HG03196 (cell line): ENCODE results near the gene ELAVL4.
"Not testable (repeated sequence)": the region's sequence is repeated elsewhere in the genome, so short reads cannot be mapped to it uniquely, and the experiment has no call there.

ENCODE experiments used
- ATAC-seq: cut with Tn5 transposase; IDR thresholded peaks from one replicate; pipeline ENCODE4 v1.9.1; 2021; ENCODE audit not compliant: unreplicated experiment

The ELAVL4 gene

DNA sequence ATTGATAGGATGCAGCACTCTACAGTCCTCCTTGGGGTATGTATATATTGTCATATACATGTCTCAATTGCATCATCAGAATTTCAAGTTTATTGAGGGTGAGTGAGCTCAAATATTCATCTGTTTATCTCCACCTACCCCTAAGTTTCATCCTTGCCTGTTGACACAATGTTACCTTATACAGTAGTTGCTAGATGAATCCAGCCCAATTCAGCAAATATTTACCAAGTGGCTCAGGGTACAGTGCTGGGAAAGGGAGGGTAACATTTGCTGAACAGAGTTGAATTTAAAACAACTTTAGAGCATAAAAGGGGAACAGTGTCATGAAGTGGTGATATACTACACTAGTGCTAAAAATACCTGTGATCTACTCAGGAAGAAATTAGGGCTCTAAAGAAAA lies 14.4 kb downstream of the ELAVL4 start:
- ATAC-seq = no peak

DNA sequence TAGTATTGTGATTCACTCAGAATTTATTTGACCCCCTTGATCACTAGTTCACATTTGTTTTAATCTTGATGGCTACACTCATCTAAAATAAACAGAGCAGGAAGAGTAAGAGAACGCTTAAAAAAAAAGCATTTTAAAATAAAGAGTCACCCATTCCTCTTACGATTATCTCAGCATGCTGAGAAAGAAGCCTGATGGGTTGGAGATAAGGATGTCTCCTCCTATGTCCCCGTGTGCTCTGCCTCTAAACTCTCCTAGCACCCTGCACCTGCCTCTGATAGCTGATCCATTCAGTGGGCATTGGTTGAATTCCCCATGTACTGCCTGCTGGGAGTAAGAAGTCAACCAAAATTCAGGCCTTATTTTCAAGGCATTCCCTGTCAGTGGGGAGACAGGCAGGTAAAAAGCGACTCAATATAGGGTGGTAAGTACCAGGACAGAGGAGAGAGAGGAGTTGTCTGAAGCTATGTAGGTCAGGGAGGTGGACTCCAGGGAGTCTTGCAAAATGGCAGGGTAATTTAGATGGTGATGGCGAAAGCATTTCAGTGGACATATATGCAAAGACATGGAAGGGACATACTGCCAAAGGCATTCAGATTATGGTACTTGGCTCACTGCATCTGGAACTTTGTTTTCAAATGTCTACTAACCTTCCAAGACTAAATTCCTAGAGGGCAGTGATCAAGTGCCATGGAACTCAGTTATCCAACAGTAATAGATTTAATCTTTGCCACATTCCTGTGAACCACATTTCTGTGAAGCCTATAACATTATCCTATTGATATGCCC lies 18.4 kb downstream of the ELAVL4 start:
- no peak for ATAC-seq

DNA sequence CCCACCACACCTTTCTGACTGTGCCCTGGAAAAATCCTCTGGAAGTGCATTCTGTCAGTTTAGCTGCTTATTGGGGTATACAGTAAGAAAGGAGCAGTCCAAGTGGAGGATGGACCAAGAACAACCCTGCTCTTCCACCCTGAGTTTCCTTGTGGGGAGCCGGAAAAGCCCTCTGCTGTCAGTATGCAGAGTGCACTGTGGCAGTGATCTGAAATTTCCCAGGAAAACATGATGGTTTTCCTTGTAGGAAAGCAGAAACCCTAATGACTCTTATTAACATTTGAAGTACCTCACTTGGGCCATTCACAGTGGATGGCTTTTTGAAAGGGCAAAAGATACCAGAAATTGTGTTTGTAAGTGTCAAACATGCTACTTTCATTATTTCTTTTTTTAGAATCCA lies 20.5 kb downstream of the ELAVL4 start:
- ATAC-seq = no peak

DNA sequence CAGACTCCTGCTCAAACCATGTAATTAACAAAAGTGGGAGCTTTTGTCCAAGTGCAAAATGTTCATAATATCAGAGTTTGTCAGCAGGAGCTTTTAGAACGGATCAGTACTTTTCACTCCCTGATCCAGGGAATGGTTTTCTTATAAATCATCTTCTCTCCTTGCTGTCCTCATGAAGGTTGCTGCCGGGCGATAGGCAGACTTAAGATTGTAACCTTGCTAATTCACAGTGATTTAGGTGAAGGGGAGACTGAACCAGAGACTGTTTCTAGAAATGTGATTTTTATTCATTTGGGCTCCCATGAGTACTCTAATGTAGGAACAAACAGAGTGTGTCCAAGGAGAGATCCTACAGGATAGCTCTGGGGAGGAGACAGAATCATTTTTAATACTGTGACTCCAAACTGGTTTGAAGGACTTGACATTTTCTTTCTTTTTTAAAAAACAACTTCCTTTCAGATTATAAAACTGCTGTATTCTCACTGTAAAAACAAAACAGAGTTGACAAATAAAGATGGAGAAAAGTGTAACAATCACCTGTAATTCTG lies 23.7 kb downstream of the ELAVL4 start:
- ATAC-seq = no peak

DNA sequence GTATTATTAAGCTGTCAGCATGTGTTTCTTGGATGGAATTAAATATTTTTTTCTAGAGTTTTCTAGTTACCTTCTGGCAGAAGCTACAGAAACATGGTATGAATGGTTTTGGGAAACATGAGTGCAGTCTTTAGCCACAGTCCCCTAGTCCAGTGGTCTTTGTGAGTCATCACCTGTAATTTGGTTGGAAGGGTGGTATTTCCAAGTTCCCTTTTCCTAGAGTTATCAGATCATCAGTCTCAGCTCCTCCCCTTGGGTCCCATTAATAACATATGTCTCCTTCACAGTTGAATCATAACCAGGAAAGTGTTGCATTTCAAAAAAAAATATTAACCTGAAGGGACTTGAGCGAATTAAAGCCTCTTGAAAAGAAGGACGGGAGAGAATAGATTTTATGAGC lies 27.0 kb downstream of the ELAVL4 start:
- ATAC-seq = no peak

DNA sequence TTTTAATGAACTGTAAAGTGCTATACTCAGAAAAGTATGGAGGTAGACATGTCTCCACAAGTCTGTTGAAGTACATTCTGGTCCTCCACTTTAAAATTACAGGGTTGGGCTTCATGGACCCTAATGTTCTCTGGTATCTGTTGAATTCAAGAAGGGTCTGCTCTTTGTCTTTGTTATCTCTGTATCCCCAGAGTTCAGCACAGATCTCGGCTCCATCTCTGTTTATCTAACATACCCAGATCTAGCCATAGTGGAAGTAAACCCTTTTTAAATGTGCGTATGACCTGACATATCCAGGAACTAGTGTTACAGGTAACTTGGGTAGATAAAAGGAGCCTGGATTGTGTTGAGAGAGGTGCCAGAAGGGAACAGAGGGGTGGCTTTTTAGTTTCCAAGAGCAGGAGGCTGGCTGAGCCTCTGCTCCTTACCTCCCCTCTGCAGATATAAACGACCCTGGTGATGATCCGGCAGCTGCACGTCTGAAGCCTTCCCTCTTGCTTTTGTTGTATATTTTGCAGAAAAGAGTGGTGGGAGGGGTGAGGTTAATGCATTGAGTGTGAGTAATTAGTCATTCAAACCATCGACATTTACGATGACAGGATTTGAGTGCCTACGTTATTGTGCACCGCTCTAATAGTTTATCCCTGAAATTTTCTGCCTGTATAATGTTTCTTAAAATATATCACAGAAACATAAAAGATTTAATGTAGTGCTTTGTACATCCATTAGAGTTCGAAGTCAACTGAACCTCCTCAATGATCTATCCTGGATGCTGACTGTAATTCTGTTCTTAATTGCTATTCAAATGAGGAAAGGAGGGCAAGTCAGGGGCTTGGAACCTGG lies 30.8 kb downstream of the ELAVL4 start:
- no peak for ATAC-seq

DNA sequence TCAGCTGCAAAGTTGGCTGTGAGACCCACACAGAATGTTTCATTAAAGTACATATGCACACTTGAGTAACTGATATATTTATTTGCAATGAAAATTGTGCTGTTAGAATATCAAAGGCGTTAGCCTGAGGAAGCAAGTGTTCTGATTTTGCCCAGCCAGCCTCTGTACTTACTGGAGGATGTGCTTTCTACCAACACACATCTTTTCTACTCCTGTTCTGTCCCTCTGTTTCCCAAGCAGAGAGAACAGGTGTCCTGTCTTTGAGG lies 31.4 kb downstream of the ELAVL4 start:
- ATAC-seq = no peak

DNA sequence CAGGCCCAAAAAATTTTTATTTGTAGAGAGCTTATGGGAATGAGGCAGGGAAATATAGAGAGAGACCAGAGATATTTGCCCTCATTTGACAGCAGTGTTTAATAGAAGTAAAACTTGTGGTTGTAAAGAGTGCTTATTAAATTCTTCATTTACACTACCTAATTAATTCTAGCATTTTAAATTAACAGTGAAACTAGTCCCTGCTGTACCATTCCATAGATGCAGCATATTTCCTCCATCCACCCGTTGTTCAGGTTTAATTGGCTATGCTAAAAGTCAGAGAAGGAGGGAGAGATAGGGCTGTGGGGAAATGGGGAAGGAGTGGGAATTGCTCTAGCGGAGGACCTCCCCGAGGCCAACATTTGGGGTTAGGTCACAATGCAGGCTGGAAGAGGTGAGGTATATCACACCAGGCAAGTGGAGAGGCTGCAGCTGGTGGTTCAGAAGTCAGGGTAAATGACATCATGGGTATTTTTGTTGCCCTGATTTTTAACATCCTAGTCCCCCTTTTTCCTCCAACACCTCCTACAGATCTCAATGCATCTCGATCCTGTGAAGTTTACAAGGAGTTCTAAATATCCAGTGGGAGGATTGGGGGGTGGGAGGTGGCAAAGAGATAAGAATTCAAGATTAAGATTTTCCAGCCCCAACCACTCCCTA lies 38.6 kb downstream of the ELAVL4 start:
- ATAC-seq = no peak

DNA sequence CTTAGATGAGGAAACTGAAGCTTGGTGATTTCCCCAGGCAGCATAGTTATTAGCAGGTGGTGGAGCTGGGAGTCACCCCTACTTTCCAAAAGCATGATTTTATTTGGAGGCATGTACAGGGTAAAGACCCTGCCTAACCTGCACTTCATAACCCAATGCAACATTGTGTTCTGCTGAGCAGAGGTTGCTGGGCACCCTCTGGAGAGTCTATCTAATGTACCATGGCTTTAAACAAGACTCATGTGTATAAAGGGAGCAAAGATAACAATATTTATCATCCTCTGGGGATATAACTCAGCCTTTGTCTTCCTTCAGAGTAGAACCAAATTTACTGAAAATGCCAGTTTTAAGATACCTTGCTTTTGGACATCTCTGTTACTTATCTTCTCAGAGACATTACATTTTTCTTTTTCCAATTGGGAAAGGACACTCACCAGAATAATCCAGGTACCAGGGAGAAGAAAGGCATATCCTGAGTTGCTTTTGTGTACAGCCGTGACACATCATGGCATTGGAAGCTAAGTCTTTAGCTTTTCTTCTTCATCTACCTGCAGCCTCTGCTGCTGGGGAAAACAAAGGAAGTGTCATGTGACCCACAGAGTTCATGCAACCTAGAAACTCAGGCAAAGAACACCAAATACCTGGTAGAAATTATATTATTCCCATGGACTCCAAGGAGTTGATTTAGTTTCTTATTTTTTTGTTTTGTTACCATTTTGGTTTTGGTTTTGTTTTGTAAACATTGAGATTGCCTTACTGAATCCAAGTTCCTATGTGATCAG lies 39.6 kb downstream of the ELAVL4 start:
- ATAC-seq = no peak

DNA sequence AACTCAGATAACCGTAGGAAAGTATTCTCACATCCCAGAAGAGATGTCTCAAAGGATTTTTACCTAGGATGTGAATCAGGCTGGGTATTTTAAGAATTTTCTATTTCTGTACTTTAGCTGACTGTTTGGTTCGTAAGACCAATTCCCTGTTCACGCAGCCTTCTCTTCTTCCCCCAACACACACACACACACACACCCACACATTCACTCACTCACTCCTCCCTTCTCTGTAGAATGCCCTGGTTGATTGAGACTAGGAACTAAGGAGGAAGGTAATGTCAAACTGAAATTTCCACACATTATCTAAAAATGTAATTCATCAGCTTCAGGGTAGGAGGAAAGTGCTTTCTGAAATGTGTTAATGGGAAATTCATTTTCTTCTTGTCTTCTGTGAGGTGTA lies 43.5 kb downstream of the ELAVL4 start:
- no peak for ATAC-seq

DNA sequence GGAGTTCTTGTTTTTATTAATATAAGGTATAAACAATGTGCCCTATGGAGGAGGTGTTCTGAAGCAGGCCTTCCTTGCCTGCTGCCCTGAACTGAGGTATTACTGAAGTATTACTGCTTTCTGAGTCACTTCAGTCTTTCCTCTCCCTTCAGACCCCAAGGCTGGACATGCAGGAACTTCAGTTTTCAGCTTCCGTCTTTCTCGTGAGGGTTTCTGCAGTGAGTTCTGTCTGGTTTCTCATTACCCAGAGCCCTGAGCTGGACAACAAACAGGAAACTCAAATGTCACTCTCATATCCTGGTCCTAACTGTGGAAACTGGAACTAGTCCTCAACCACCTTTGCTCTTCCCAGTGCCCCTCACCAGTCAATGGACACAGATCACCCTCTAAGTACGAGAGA lies 46.8 kb downstream of the ELAVL4 start:
- no peak for ATAC-seq

DNA sequence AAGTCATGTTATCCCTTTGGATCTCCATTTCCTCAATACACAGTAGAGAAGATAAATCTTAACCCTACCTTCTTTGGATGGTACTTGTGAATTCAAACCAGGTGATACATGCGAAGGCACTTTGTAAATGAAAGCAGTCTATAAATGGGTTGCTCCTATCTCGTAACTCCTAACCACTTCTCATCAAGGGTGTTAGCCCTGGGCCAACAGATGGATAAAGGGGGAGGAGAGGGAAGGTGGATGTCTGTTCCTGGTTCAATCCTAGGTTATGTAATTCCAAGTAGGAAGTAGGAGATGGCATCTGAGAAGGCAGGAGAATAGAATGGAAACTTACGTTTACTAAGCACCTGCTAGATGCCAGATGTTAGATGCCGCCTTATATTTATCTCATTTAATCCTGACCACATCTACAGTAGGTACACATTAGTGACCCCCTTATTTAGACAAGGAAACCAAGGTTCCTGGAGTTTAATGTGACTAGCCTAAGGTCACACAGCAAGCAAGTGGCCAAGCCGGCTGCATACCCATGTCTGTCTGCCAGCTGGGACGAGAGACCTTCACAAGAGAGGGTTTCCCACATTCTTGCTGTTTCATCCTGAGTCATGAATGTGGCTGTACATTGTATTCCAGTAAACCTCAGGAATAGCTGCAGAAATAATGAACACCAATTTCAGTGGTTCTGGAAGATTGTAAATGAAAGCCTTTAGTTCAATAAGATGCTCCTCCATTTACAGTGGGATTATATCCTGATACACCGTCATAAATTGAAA lies 47.7 kb downstream of the ELAVL4 start:
- no peak for ATAC-seq

DNA sequence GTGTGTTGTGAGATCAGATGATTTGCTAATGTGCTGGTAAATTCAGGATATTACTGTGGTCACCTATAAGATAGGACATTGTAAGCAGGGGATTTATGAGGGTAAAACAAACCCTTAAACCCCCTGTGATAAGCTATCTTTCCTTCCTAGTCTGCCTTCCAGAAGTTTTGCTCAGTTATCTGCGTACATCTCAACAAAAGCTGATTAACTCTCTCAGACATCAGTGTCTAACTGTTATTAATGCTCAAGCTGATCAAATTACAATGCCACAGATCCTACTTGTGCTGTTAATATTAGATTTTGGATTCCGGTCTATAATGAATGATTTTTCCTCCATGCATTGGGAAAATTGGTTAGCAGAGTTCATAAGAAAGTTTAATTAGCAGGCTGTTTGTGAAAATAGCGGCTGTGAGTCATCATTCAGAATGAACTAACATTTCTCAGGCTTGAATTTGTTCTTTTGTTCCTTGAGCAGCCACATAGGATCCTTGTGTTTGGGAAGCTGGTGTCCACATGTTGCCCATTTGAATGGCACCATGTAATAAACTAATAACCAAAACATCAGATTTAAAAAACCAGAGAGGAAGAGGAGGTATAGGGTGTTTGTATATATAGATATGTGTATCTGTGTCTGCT lies 48.7 kb downstream of the ELAVL4 start:
- ATAC-seq = no peak

DNA sequence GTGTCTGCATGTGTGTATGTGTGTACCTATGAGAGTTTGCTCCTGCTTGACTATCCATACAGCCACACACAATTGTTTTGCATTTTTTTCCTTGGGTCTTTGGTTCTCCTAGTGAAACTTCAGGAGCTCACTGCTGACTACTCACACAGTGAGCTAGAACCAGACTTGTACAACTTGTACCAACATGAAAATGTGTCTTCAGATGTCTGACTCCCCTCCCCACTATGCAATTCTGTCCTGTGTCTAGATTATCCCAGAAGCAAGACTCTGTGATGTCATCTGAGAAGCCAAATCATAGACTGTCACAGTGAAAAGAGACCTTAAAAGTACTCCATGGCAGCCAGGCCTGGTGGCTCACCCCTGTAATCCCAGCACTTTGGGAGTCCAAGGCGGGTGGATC lies 49.7 kb downstream of the ELAVL4 start:
- no peak for ATAC-seq

DNA sequence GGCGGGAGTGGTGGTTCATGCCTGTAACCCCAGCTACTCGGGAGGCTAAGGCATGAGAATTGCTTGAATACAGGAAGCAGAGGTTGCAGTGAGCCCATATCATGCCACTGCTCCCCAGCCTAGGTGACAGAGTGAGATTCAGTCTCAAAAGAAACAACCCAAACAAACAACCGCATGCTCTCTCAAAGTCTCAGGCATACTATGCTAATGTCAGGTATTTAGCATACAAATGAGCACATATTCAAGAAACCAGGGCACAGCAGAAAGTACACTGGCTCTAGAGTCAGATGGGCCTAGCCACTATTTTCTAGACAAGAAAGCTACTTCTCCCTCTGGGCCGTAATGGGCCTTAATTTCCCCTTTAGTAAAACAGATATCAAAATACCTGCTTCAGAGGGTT lies 55.0 kb downstream of the ELAVL4 start:
- ATAC-seq = no peak

DNA sequence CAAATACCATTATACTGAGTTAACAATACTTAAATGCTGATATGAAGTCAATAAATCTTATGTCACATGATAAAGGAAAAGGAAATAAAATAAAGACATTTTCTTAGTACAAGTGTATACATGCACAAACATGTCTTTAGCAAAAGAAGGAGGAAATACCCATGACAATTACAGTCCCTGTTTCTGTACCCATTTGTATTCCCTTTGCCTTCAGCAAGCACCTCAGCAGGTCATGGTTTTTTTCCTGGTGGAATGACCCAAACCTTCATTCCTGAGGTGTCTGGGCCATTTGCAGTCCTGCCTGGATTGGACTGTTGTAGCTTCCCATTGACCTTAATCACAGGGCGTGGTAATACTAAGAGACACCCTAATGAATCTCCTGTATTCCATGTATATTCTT lies 57.6 kb downstream of the ELAVL4 start:
- ATAC-seq = not testable (repeated sequence)

DNA sequence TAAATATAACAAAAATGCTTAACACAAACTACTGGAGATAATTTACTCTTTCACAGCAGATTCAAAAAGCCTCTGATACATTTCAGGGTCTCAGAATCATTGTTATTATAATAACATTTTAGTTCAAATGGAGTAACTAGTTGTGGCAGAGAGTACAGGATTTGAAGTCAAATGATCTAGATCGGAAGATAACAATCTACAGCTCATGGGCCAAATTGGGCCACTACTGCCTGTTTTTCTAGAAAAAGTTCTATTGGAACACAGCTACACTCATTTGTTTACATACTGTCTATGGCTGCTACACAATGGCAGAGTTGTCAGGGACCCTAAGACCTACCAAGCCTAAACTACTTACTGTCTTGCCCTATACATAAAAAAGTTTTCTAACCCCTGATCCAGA lies 63.6 kb downstream of the ELAVL4 start:
- no peak for ATAC-seq

DNA sequence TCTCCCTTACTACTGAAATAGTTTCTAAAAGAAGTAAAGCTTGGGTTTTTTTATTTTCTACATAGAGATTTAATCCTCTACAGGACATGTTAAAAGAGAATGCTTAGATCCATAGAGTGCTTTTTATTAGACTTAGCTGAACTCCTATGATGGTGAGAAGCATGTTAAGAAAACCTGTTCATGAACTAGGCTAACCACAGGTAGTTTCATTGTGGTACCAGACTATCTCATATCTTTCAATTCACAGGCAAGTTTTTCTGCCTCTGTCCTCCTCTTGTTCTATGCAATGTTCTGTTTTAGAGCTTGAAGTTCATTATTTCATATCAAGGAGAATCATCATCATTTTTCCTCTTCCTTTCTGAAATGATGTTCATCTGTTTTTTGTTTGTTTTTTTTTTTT lies 65.4 kb downstream of the ELAVL4 start:
- ATAC-seq = no peak

DNA sequence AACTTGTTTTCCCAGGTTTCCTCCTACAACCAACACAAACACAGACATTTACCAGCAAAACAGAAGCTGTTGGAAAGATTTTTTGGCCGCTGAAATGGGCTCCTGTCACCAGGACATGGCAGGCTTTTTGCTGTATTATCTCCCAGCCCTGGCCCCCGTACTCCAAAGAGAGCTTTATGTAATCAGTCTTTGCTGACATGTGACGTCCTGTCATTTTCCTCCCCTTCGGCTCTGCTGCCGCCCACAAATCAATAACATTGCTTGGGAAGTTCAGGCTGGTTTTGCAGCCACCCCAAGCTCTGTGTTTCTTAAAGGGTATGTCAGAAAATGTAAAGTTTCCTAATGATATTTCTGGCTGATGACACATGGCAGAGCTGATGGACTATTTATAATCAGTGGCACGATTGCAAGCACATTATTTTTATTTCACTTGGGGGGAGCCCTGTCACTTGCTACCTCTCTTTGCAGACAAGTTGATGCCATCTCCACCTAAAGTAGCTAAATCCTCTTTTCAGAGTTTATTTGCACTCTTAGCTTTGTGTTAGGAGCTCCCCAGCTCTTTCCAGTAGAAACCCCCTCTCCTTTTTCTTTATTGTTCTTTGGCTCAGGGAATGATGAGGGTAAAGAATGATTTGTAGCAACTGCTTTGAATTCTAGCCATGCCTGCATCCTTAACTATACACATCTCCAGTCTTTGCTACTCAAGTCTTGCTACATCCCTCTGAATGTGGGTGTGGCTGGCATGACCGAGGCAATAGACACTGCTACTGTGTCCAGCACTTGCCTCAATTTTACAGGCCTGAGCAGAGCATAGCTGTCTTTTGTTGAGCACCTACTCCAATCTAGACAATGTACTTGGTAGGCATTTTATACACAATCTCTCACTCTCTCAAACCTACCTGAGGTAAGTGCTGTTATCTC lies 67.3 kb downstream of the ELAVL4 start:
- no peak for ATAC-seq
